ENCODE results near the gene SET.

DNA sequence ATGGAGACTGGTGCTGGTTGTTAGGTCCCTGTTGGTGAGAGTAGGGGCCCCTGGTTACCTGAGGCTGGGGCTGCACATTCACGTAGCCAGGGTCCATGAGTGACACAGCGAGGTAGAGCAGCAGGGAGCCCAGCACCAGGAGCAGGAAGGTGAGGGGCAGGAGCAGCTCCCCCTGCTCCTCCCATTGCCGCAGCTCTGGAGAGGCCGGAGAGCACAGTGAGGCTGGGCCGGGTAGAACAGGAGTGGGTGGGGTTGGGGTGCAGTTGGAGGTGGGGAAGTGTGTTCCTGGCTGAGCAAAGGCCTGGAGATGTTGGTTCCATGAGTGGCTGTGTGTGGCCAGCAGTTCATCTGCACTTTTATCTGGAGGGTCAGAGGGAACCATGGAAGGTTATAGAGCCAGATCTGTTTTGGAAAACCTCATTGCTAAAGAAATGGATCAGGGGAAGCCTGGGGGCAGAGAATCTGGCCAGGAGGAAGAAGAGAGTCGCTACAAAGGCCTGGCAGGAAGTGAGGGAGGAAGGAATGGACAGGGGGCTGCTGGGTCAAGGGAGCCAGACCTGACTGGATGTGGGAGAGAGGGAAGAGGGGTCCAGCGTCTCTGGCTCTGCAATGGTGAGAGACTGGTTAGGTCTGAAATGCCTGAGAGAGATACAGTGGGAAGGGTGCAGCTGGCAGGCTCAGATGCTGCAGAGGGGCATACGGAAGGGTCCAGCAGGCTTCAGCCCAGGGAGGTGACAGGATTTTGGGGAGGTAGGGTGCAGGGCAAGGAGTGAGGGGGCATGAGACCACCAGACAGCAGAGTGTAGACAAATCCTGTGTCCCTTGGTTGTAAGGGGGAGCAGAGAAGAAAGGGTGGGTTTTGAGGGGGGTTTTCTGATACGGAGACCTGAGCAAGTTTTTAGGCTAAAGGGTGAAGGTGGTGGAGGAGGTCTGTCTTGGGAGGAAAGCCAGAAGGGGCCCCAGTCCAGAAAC, 33.6 kb downstream of the SET start:
- TF ChIP-seq, protein P1, sequence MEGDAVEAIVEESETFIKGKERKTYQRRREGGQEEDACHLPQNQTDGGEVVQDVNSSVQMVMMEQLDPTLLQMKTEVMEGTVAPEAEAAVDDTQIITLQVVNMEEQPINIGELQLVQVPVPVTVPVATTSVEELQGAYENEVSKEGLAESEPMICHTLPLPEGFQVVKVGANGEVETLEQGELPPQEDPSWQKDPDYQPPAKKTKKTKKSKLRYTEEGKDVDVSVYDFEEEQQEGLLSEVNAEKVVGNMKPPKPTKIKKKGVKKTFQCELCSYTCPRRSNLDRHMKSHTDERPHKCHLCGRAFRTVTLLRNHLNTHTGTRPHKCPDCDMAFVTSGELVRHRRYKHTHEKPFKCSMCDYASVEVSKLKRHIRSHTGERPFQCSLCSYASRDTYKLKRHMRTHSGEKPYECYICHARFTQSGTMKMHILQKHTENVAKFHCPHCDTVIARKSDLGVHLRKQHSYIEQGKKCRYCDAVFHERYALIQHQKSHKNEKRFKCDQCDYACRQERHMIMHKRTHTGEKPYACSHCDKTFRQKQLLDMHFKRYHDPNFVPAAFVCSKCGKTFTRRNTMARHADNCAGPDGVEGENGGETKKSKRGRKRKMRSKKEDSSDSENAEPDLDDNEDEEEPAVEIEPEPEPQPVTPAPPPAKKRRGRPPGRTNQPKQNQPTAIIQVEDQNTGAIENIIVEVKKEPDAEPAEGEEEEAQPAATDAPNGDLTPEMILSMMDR (CRISPR knock-in tag; IDR thresholded peaks at IDR 0.05) = no peak
- no peak for TF ChIP-seq POLR2A (IDR thresholded peaks at IDR 0.05; ENCODE audit: insufficient read depth in 1 of 2, low read depth in 2 of 2, low read length in 2 of 2)
- no peak for TF ChIP-seq MXI1 (IDR thresholded peaks at IDR 0.05; ENCODE audit: borderline replicate concordance, low read depth, low read length)
- TF ChIP-seq ZNF496 (CRISPR knock-in tag; IDR thresholded peaks at IDR 0.05; ENCODE audit: insufficient replicate concordance) = no peak
- TF ChIP-seq SNRNP70 (IDR thresholded peaks at IDR 0.05; ENCODE audit: low read depth, low read length) = no peak
- TF ChIP-seq ARNT2 (CRISPR knock-in tag; IDR thresholded peaks at IDR 0.05; ENCODE audit: low read depth) = no peak
- no peak for TF ChIP-seq ZNF670 (CRISPR knock-in tag; IDR thresholded peaks at IDR 0.05; ENCODE audit: borderline replicate concordance)
- no peak for TF ChIP-seq FOXA1 (IDR thresholded peaks at IDR 0.05)
- TF ChIP-seq FOXA1 (CRISPR knock-in tag; IDR thresholded peaks at IDR 0.05) = no peak
- TF ChIP-seq ARHGAP35 (CRISPR knock-in tag; IDR thresholded peaks at IDR 0.05; ENCODE audit: borderline replicate concordance) = no peak
